22Rv1 (cell line): ENCODE results near the gene VAMP5.

ENCODE experiments used
- CTCF ChIP-seq: fragments of 450-650 bp; IDR thresholded peaks from 2 replicates; pipeline ENCODE4 v1.5.1; 2017; ENCODE audit warnings: mild to moderate bottlenecking
- ZFX ChIP-seq: fragments of 450-650 bp; IDR thresholded peaks from 2 replicates; pipeline ENCODE4 v1.6.1; 2017; ENCODE audit warnings: antibody characterized with exemption, borderline replicate concordance

- TF ChIP-seq CTCF (no peak), ZFX (no peak)
Observed at GRCh38 chr2:85619617-85620016, 35.4 kb downstream of the VAMP5 start.
